ENCODE results near the gene RNPEP.
A peak's percentile ranks its signal among the peaks of the same experiment; 100 is the strongest.
"Not testable (repeated sequence)": the region's sequence is repeated elsewhere in the genome, so short reads cannot be mapped to it uniquely, and the experiment has no call there.

The RNPEP gene

GRCh38 chr1:201958348-201958747 lies 24.1 kb upstream of the RNPEP start:
- no peak for DNase-seq (ENCODE audit: low read depth)

DNA sequence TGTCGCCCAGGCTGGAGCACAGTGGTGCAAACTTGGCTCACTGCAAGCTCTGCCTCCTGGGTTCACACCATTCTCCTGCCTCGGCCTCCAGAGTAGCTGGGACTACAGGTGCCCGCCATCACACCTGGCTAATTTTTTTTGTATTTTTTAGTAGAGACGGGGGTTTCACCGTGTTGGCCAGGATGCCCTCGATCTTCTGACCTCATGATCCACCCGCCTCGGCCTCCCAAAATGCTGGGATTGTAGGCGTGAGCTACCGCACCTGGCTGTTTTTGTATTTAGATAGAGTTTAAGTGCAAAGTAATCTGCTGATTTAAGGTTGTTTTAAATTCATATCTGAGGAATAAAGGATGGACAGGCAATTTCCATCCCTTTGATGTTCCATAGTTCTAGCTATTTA lies 20.1 kb upstream of the RNPEP start:
- not testable (repeated sequence) for DNase-seq (ENCODE audit: low read depth)

DNA sequence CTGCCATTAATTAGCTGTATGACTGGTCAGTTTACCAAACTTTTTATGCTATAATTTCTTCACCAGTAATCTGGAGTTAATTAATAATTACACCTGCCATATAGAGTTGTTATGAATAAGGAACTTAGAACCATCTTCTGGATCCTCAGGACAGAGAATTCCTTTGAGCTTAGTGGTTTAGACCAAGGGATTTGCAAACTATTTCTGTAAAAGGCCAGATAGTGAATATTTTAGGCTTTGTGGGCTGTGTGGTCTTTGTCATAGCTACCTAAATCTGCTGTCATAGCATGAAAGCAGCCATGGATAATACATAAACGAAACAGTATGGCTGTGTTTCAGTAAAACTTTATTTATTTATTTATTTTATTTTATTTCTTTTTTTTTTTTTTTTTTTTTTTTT lies 18.2 kb upstream of the RNPEP start:
- no peak for DNase-seq (ENCODE audit: low read depth)

GRCh38 chr1:201966171-201966570 lies 16.3 kb upstream of the RNPEP start:
- no peak for DNase-seq (ENCODE audit: low read depth)

- DNase-seq (ENCODE audit: low read depth) = no peak
Measured at GRCh38 chr1:201968202-201968925, 14.1 kb upstream of the RNPEP start.

DNA sequence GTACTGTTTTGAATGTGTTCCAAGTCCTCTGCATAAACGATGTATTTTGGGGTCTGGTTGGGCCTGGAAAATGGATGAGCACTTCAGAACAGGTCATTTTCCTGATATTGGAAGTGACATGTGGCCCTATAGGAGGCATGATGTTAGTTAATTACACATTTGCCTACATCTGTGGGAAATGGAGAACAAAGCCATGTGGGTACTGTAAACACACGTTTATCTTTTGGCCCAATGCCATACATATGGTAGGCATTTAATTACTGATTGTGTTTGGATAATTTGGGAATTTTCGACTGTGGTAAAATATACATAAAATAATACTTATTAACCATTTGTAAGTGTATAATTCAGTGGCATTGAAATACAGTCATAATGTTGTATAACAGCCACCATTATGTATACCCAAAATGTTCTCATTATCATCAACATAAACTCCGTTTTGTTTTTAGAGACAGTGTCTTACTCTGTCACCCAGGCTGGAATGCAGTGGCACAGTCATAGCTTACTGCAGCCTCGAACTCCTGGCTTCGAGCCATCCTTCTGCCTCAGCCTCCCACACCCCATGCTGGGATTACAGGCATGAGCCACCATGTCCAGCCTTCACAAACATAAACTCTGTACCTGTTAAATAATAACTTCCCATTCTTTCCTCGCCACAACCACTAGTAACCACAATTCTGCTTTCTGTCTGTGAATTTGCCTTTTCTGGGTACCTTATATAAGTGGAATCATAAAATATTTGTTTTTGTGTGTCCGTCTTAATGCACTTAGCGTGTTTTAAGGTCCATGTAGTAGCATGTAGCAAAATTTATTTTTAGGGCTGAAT lies 11.9 kb upstream of the RNPEP start:
- no peak for DNase-seq (ENCODE audit: low read depth)

GRCh38 chr1:201982082-201982622 lies 296 bp upstream of the RNPEP start:
- peak; percentile 63 for DNase-seq (ENCODE audit: low read depth)

DNA sequence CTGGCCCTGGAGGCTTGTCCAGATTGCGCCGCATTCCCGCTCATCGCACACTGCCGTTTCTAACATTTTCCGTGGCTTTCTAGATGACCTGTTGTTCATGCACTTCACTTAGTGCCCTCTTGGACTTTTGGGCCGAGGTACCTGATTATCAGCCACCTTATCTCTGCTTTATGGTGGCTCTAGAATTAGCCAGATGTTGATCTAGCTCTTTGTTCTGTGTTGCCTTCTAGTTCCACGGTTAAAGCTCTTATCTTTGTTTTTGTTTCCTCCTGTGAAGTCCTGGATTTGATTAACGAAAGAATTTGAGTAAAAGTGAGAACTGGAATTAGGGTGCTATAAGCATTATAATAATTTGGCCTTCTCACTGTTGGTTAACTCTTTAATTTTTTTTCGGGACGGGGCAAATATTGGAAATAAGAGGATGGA lies 945 bp downstream of the RNPEP start:
- no peak for DNase-seq (ENCODE audit: low read depth)

DNA sequence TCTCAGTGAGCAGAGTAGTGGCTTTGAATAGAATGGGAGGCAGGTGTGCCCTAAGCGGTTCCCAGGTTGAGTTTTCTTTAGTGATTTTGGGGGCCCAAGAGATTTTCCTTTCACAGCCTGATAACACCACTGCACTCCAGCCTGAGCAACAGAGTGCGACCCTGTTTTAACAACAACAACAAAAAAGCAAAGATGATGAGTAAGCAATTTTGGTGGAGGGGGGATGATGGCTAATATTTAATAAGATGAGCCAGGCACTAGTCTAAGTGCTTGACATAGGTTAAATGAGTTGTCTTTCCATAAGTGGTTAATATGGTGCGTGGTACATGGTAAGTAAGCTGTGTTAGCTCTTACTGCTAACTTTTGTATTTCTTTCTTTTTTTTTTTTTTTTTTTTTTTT lies 2.0 kb downstream of the RNPEP start:
- no peak for DNase-seq (ENCODE audit: low read depth)

- DNase-seq (ENCODE audit: low read depth) = no peak
Measured at GRCh38 chr1:201985355-201985754, 2.9 kb downstream of the RNPEP start.

GRCh38 chr1:201988601-201989000 lies 6.2 kb downstream of the RNPEP start:
- no peak for DNase-seq (ENCODE audit: low read depth)

- DNase-seq (ENCODE audit: low read depth) = no peak
Measured at GRCh38 chr1:201989354-201990128, 7.1 kb downstream of the RNPEP start.

DNA sequence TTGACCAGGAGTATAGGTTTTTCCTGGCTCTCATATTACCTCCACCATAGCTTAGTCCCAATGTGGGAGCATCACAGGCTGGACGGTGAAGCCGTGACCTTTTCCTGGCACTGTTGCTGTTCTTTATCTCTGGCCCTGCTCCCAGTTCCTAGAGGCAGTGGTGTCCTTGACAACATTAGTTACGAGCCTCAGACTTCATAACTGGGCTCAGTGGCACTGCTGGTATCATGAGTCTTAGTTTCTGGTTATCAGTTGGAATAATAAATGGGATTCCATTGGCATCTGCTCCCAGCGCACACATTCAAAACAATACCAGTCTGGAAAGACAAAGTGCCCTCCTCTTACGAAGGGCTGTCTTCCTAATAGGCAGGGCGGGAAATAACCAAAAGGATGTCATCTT lies 8.0 kb downstream of the RNPEP start:
- no peak for DNase-seq (ENCODE audit: low read depth)

DNA sequence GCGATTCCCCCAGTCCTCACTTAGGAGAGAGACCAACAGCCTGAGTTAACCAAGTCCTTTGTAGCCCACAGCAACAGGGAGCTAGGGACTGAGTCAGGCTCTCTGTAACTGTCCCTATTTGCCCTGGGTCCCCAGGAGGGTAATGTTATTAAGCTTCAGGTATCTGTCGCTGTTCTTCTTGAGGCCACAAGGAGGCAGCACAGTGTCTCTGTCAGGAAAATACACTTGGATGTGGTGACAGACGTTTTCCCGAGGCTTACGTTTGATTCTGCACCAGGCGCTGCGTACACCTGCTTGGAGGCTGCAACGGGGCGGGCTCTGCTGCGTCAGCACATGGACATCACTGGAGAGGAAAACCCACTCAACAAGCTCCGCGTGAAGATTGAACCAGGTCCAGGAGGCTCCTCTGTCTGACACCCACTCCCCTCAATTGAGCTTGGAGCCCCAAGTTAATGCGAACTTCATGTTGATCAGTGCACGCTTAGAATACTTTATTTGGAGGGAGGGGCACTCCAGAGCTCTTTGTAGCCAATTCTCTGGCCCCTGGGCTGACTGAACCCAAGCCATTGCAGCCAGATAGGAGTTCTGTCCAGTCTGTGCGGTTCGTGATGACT lies 17.3 kb downstream of the RNPEP start:
- no peak for DNase-seq (ENCODE audit: low read depth)

- no peak for DNase-seq (ENCODE audit: low read depth)
Measured at GRCh38 chr1:202002507-202002906, 20.1 kb downstream of the RNPEP start.

DNA sequence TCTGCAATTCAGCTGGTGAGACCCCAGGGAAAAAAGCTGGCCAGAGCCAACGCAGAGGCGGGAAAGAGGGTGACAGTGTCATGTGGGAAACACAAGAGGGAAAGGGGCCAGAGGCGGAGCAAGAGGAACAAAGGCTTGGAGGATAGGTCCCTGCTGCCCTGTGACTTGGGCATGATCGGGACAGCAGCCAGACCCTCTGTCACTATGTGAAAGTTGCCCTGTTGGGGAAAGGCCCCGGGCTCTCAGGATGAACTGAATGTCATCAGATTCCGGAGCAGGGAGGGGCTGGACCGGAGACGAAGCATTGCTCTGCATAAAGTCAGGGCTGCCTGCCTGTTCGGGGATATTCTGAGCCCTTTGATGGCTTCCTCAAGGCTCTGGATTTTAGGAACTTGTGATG lies 22.3 kb downstream of the RNPEP start:
- no peak for DNase-seq (ENCODE audit: low read depth)

DNA sequence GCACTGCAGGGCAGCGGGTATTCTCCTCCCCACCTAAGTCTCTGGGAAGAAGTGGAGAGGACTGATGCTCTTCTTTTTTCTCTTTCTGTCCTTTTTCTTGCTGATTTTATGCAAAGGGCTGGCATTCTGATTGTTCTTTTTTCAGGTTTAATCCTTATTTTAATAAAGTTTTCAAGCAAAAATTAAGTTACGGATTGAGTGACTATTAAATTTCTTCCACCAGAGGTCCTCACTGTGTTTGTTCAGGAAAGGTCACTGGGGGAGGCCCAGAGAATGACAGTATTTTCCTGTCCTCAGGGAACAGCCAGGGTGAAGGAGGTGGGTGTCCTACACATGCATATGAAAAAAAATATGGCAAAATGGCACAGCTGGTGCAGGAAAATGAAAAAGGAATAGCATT lies 23.5 kb downstream of the RNPEP start:
- DNase-seq (ENCODE audit: low read depth) = no peak

- DNase-seq (ENCODE audit: low read depth) = no peak
Measured at GRCh38 chr1:202007304-202007703, 24.9 kb downstream of the RNPEP start.

DNA sequence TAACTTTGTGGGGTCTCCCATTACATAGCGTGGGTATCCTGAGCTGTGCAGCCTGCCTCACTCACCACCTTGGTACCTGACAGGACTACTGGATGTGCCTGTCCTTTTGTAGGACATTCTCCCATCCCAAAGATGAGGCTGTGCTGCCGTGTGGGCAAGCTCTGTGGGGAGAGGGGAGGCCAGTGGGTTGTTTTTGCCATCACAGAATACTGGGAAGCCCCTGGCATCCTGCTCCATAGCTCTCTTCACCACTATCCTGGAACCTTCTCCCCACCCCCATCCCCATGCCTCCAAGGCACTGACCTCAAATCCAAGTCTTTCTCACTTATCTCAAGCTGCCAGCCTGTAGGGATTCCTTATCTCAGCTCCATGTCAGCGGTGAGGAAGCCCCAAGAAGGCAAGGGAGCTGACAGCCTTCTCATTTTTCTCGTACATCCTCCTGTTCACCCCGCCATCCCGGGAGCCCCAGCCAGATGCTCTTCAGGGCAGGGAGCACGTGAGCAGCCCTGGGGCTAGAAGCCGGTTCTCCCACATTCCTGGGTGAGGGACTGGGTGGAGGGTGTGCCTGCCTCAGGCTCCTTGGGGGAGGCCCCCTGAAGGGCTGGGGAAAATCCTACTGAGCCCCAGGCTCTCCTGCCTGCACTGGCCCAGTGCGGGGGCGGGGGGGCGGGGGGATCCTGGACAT lies 25.5 kb downstream of the RNPEP start:
- no peak for DNase-seq (ENCODE audit: low read depth)

GRCh38 chr1:202009326-202010179 lies 27.1 kb downstream of the RNPEP start:
- peak; percentile 28 for DNase-seq (ENCODE audit: low read depth)
